Measurements from ENCODE around the gene CNGB1. TPM values are rescaled to one million over a fixed set of nuclear protein-coding genes. Genes with fewer than 3 reads are reported as not detected.

Gene CNGB1
- total RNA-seq, 1 experiment from 2014 or later, result not detected

DNA sequence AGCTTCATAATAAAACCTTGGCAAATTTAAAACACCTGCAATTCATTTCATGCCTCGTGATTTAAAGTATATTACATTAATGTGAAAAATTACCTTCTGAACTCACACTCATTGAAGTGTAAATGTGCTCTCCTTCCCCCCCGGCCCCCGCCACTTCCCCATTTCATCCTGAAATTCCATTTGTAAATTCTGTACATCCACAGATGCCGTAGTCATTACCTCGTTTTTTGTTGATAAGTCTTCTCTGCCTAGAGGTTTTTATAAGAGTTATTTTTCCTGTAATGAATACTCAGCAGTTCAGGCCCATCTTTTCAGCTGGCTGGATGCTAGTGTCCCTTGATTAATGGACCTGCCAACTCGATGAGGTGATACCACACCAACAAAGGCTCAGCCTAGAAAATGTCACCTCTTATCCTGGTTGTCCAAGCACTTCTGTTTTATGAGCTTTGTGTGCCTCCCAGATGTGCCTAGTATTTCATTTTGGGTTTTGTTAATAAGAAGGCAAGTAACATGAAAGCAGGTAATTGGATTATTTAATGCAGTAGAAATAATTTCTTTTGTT lies 103.8 kb downstream of the CNGB1 start:
- Histone ChIP-seq H3K27me3 (ENCODE audit: insufficient read depth, low read length) (no peaks in the 10 kb centered on the region), H3K79me2 (ENCODE audit: insufficient read depth, low read length) (no peaks in the 10 kb centered on the region), H3K36me3 (ENCODE audit: control insufficient read depth in 1 of 2, insufficient read depth in 2 of 2, low read length in 2 of 2) (no peaks in the 10 kb centered on the region), H3K9ac (ENCODE audit: low read length) (no peak overlapping the region), H3K4me2 (ENCODE audit: low read length) (no peak overlapping the region), H4K20me1 (ENCODE audit: insufficient read depth) (no peaks in the 10 kb centered on the region), H3K9me3 (ENCODE audit: control insufficient read depth in 1 of 2, insufficient read depth in 1 of 2, low read depth in 1 of 2, low read length in 2 of 2) (no peaks in the 10 kb centered on the region), H3K4me1 (ENCODE audit: control insufficient read depth in 1 of 2, insufficient read depth in 2 of 2, low read length in 2 of 2) (peaks cover 16 to 42% of the 10 kb centered on the region in 2 experiments), H2AFZ (ENCODE audit: low read depth, low read length, poor library complexity, severe bottlenecking) (no peak overlapping the region), H3K27ac (ENCODE audit: low read depth, low read length) (no peak overlapping the region), H3K9me2 (ENCODE audit: insufficient read depth) (no peaks in the 10 kb centered on the region), H3K4me3 (replicated peaks in 1 of 2; ENCODE audit: low read depth in 1 of 2, low read length in 2 of 2) (no peak overlapping the region)
- no peak for DNase-seq (ENCODE audit: low read depth, low spot score)
- no TSS peak for BruUV-seq (replicated peaks)
- ChIA-PET RAD21 (ENCODE audit: low non-redundant PET in 1 of 2, low total read pairs in 2 of 2, uncharacterized antibody in 2 of 2, unreplicated experiment in 2 of 2) (no interaction called here), CTCF (no interaction called here), POLR2A (no interaction called here)
- intact Hi-C loops (cut with micrococcal nuclease), result no loop called here
- ATAC-seq, result no peak
- no peak for TF ChIP-seq ELF1 (IDR thresholded peaks at IDR 0.05; ENCODE audit: borderline replicate concordance, low read depth)
- TF ChIP-seq, protein P1, sequence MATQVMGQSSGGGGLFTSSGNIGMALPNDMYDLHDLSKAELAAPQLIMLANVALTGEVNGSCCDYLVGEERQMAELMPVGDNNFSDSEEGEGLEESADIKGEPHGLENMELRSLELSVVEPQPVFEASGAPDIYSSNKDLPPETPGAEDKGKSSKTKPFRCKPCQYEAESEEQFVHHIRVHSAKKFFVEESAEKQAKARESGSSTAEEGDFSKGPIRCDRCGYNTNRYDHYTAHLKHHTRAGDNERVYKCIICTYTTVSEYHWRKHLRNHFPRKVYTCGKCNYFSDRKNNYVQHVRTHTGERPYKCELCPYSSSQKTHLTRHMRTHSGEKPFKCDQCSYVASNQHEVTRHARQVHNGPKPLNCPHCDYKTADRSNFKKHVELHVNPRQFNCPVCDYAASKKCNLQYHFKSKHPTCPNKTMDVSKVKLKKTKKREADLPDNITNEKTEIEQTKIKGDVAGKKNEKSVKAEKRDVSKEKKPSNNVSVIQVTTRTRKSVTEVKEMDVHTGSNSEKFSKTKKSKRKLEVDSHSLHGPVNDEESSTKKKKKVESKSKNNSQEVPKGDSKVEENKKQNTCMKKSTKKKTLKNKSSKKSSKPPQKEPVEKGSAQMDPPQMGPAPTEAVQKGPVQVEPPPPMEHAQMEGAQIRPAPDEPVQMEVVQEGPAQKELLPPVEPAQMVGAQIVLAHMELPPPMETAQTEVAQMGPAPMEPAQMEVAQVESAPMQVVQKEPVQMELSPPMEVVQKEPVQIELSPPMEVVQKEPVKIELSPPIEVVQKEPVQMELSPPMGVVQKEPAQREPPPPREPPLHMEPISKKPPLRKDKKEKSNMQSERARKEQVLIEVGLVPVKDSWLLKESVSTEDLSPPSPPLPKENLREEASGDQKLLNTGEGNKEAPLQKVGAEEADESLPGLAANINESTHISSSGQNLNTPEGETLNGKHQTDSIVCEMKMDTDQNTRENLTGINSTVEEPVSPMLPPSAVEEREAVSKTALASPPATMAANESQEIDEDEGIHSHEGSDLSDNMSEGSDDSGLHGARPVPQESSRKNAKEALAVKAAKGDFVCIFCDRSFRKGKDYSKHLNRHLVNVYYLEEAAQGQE (IDR thresholded peaks at IDR 0.05; ENCODE audit: low read depth), result no peak
- no peak for TF ChIP-seq YY1 (IDR thresholded peaks at IDR 0.05; ENCODE audit: extremely low read depth, insufficient replicate concordance, low read depth, low read length)
- TF ChIP-seq SP1 (IDR thresholded peaks at IDR 0.05; ENCODE audit: low read depth), result no peak

- H3K4me2 ChIP-seq (ENCODE audit: low read length), result no peak overlapping the region
- H3K27ac ChIP-seq (ENCODE audit: low read depth, low read length), result no peak overlapping the region
- ATAC-seq (no peak), DNase-seq (ENCODE audit: low read depth, low spot score) (no peak)
- H4K20me1 ChIP-seq (ENCODE audit: insufficient read depth), result no peaks in the 10 kb centered on the region
- no peak overlapping the region for H3K4me3 ChIP-seq (replicated peaks in 1 of 2; ENCODE audit: low read depth in 1 of 2, low read length in 2 of 2)
- no peaks in the 10 kb centered on the region for H3K79me2 ChIP-seq (ENCODE audit: insufficient read depth, low read length)
- TF ChIP-seq SRF (IDR thresholded peaks at IDR 0.05; ENCODE audit: low read depth), result no peak
- H3K9me3 ChIP-seq (ENCODE audit: control insufficient read depth in 1 of 2, insufficient read depth in 1 of 2, low read depth in 1 of 2, low read length in 2 of 2), result no peaks in the 10 kb centered on the region
- no peaks in the 10 kb centered on the region for H3K36me3 ChIP-seq (ENCODE audit: control insufficient read depth in 1 of 2, insufficient read depth in 2 of 2, low read length in 2 of 2)
- ChIA-PET RAD21 (ENCODE audit: low non-redundant PET in 1 of 2, low total read pairs in 2 of 2, uncharacterized antibody in 2 of 2, unreplicated experiment in 2 of 2) (no interaction called here), CTCF (no interaction called here), POLR2A (no interaction called here)
- no peak overlapping the region for H2AFZ ChIP-seq (ENCODE audit: low read depth, low read length, poor library complexity, severe bottlenecking)
- H3K9ac ChIP-seq (ENCODE audit: low read length), result no peak overlapping the region
- peaks cover 17 to 37% of the 10 kb centered on the region in 2 experiments for H3K4me1 ChIP-seq (ENCODE audit: control insufficient read depth in 1 of 2, insufficient read depth in 2 of 2, low read length in 2 of 2)
- H3K9me2 ChIP-seq (ENCODE audit: insufficient read depth), result no peaks in the 10 kb centered on the region
- intact Hi-C loops (cut with micrococcal nuclease), result no loop called here
- no TSS peak for BruUV-seq (replicated peaks)
- H3K27me3 ChIP-seq (ENCODE audit: insufficient read depth, low read length), result no peaks in the 10 kb centered on the region
These were observed 104.4 kb downstream of the CNGB1 start for GRCh38 chr16:57866529-57866918.

Measured in HCT116 (cell line).